Activated naive CD8-positive, alpha-beta T cell treated with anti-CD3 and anti-CD28 coated beads, Interleukin-2, amount 10 ng/mL, durations not matched to agents 7 days and 5 days (primary cell): ENCODE data around the gene C15orf62. TPM values are rescaled to one million over a fixed set of nuclear protein-coding genes. Genes with fewer than 3 reads are reported as not detected.

ENCODE experiments used
- ATAC-seq: fragments of 150-1000 bp; cut with Tn5 transposase; one replicate; pipeline ENCODE4 v1.10.0; 2021; ENCODE audit warnings: low read depth, moderate library complexity
- POLR2A ChIA-PET: fragments of 350-600 bp; sonication (Branson Sonifier 250); formaldehyde crosslinking; loops from one replicate; lab custom pipeline; 2021; ENCODE audit warnings: antibody characterized with exemption; lab: Charles Lee
- DNase-seq: peaks from one replicate; pipeline ENCODE4 v3.0.0; 2021
- H3K27ac Mint-ChIP-seq: one replicate; pipeline ENCODE4 v1.8.0; 2022; ENCODE audit warnings: mild to moderate bottlenecking, mixed read lengths
- H3K27me3 Mint-ChIP-seq: one replicate; pipeline ENCODE4 v1.8.0; 2022; ENCODE audit warnings: mild to moderate bottlenecking, moderate library complexity, mixed read lengths
- H3K36me3 Mint-ChIP-seq: one replicate; pipeline ENCODE4 v1.8.0; 2021; ENCODE audit warnings: mild to moderate bottlenecking, mixed read lengths
- H3K4me1 Mint-ChIP-seq: one replicate; pipeline ENCODE4 v1.8.0; 2021; ENCODE audit warnings: mixed read lengths
- H3K4me3 Mint-ChIP-seq: one replicate; pipeline ENCODE4 v1.8.0; 2022; ENCODE audit warnings: mild to moderate bottlenecking, moderate library complexity, mixed read lengths
- H3K9me3 Mint-ChIP-seq: one replicate; pipeline ENCODE4 v1.8.0; 2021; ENCODE audit warnings: mixed read lengths
- total RNA-seq, 2 experiments: library from RNA; stranded (reverse); gene quantifications; one replicate each; pipeline ENCODE4 v1.2.3, GENCODE V29; 2021

The C15orf62 gene
- total RNA-seq, 2 experiments from 2014 or later = 2.4 TPM

GRCh38 chr15:40762919-40763800 is 6.6 kb upstream of the C15orf62 start:
- POLR2A ChIA-PET = interaction anchor here (1.6 to 4.4 kb wide), 6 partner anchors 9 to 131 kb away, joined by 4 to 25 read pairs (median 12); partner anchors contain the start of genes RAD51, RMDN3 and VPS18
- peak overlapping the region; percentile 82 for H3K4me3 Mint-ChIP-seq

GRCh38 chr15:40763801-40764628 is 5.8 kb upstream of the C15orf62 start, which contains the start of gene GCHFR:
Gene GCHFR (plus strand): TSS chr15:40764068. CDS start chr15:40764181, 113 bp downstream.
- Mint-ChIP-seq H3K27me3 (peaks cover 5% of the 10 kb centered on the region), H3K36me3 (peaks cover 2% of the 10 kb centered on the region), H3K27ac (peak within 1 kb of the TSS; percentile 89), H3K4me3 (peak within 1 kb of the TSS; percentile 82), H3K4me1 (peaks cover 19% of the 10 kb centered on the region), H3K9me3 (no peaks in the 10 kb centered on the region)
- peak; percentile 56 for ATAC-seq
- POLR2A ChIA-PET = interaction anchor here (0.8 to 4.4 kb wide), 9 partner anchors 8 to 467 kb away, joined by 3 to 25 read pairs (median 10); partner anchors contain the start of genes CHP1, RAD51, RMDN3 and VPS18
- DNase-seq = peak; percentile 85

More at GRCh38 chr15:40762919-40763800, 6.6 kb upstream of the C15orf62 start:
- peaks cover 5% of the 10 kb centered on the region for H3K27me3 Mint-ChIP-seq
- H3K9me3 Mint-ChIP-seq = no peaks in the 10 kb centered on the region
- H3K27ac Mint-ChIP-seq = peak overlapping the region; percentile 89
- no peaks in the 10 kb centered on the region for H3K36me3 Mint-ChIP-seq
- DNase-seq (peak; percentile 62), ATAC-seq (peak; percentile 1)
- peaks cover 14% of the 10 kb centered on the region for H3K4me1 Mint-ChIP-seq

DNA sequence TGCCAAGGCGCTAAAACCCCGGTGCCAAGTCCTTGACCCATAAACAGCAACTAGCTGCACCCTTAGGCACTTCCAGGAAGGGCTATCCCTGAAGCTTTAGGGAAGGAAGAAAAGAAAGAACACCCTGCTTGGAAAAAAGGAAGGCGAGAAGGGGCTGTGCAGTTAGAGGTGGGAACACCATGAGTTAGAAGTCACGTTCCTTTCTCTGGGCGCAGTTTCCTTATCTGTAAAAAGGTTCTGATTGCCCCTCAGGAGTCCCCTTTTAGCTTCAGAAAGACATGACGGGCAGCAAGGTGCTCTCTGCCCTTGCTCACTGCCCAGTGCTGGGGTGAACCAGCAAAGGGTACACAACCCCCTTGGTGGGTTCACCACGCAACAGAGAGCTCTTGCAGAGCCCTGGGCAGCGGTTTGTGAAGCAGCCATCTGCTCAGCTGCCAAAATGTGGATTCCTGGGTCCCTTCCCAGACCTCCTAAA is 5.1 kb upstream of the C15orf62 start:
- peaks cover 26% of the 10 kb centered on the region for H3K4me1 Mint-ChIP-seq
- H3K36me3 Mint-ChIP-seq = peaks cover 2% of the 10 kb centered on the region
- peaks cover 2% of the 10 kb centered on the region for H3K27me3 Mint-ChIP-seq
- H3K9me3 Mint-ChIP-seq = no peaks in the 10 kb centered on the region
- peak overlapping the region; percentile 82 for H3K4me3 Mint-ChIP-seq
- POLR2A ChIA-PET = interaction anchor here (0.5 to 4.4 kb wide), 12 partner anchors 8 to 639 kb away, joined by 3 to 25 read pairs (median 7); partner anchors contain the start of genes CHP1, RAD51, RMDN3 and VPS18
- DNase-seq (no peak), ATAC-seq (no peak)
- peak overlapping the region; percentile 89 for H3K27ac Mint-ChIP-seq

- Mint-ChIP-seq H3K27me3 (no peaks in the 10 kb centered on the region), H3K9me3 (no peaks in the 10 kb centered on the region), H3K4me1 (peaks cover 32% of the 10 kb centered on the region), H3K4me3 (no peak overlapping the region), H3K36me3 (peaks cover 2% of the 10 kb centered on the region), H3K27ac (peak overlapping the region; percentile 39)
- no peak for DNase-seq
- POLR2A ChIA-PET = interaction anchor here (0.5 to 4.4 kb wide), 5 partner anchors 10 to 44 kb away, joined by 3 to 21 read pairs (median 10); no protein-coding TSS in a partner anchor
- ATAC-seq = no peak
These were observed 3.5 kb upstream of the C15orf62 start for GRCh38 chr15:40766194-40766815.

- Mint-ChIP-seq H3K9me3 (no peaks in the 10 kb centered on the region), H3K27ac (no peak overlapping the region), H3K36me3 (peaks cover 2% of the 10 kb centered on the region), H3K4me3 (no peak overlapping the region), H3K4me1 (peaks cover 32% of the 10 kb centered on the region), H3K27me3 (no peaks in the 10 kb centered on the region)
- POLR2A ChIA-PET = interaction anchor here (0.5 to 4.4 kb wide), 5 partner anchors 9 to 45 kb away, joined by 3 to 21 read pairs (median 10); no protein-coding TSS in a partner anchor
- ATAC-seq (no peak), DNase-seq (no peak)
These were observed 2.6 kb upstream of the C15orf62 start for GRCh38 chr15:40766906-40767837.

GRCh38 chr15:40767838-40768500 is 1.8 kb upstream of the C15orf62 start:
- Mint-ChIP-seq H3K4me3 (no peak overlapping the region), H3K4me1 (peaks cover 32% of the 10 kb centered on the region)

GRCh38 chr15:40768521-40769273 is 1.1 kb upstream of the C15orf62 start:
- peak overlapping the region; percentile 89 for H3K27ac Mint-ChIP-seq
- H3K9me3 Mint-ChIP-seq = no peaks in the 10 kb centered on the region
- POLR2A ChIA-PET = interaction anchor here (1.7 to 2.4 kb wide), 4 partner anchors 14 to 74 kb away, joined by 6 to 14 read pairs (median 10); partner anchors contain the start of genes RAD51 and RMDN3
- peak overlapping the region; percentile 58 for H3K4me3 Mint-ChIP-seq
- H3K4me1 Mint-ChIP-seq = peaks cover 26% of the 10 kb centered on the region
- ATAC-seq = no peak
- DNase-seq = no peak
- H3K27me3 Mint-ChIP-seq = no peaks in the 10 kb centered on the region
- peaks cover 3% of the 10 kb centered on the region for H3K36me3 Mint-ChIP-seq

More at GRCh38 chr15:40767838-40768500, 1.8 kb upstream of the C15orf62 start:
- ATAC-seq (no peak), DNase-seq (no peak)
- Mint-ChIP-seq H3K27me3 (no peaks in the 10 kb centered on the region), H3K36me3 (peaks cover 3% of the 10 kb centered on the region), H3K27ac (peak overlapping the region; percentile 89), H3K9me3 (no peaks in the 10 kb centered on the region)
- POLR2A ChIA-PET = interaction anchor here (1.7 to 2.4 kb wide), 4 partner anchors 13 to 73 kb away, joined by 6 to 14 read pairs (median 10); partner anchors contain the start of genes RAD51 and RMDN3

- peaks cover 23% of the 10 kb centered on the region for H3K4me1 Mint-ChIP-seq
- POLR2A ChIA-PET = interaction anchor here (0.6 to 2.4 kb wide), 9 partner anchors 9 to 179 kb away, joined by 3 to 14 read pairs (median 4); partner anchors contain the start of genes DNAJC17, RAD51, RMDN3 and ZFYVE19
- H3K27me3 Mint-ChIP-seq = no peaks in the 10 kb centered on the region
- DNase-seq = no peak
- no peaks in the 10 kb centered on the region for H3K9me3 Mint-ChIP-seq
- H3K27ac Mint-ChIP-seq = peak overlapping the region; percentile 89
- peaks cover 6% of the 10 kb centered on the region for H3K36me3 Mint-ChIP-seq
- H3K4me3 Mint-ChIP-seq = peak overlapping the region; percentile 58
- no peak for ATAC-seq
These were observed 454 bp downstream of the C15orf62 start for GRCh38 chr15:40770147-40770721.

GRCh38 chr15:40771242-40771641 is 1.5 kb downstream of the C15orf62 start:
- H3K9me3 Mint-ChIP-seq = no peaks in the 10 kb centered on the region
- H3K4me3 Mint-ChIP-seq = no peak overlapping the region
- POLR2A ChIA-PET = interaction anchor here (1.2 to 1.9 kb wide), 2 partner anchors 25 to 27 kb away, joined by 3 to 5 read pairs; no protein-coding TSS in a partner anchor
- H3K27ac Mint-ChIP-seq = no peak overlapping the region
- H3K4me1 Mint-ChIP-seq = peaks cover 19% of the 10 kb centered on the region
- peaks cover 6% of the 10 kb centered on the region for H3K36me3 Mint-ChIP-seq
- H3K27me3 Mint-ChIP-seq = no peaks in the 10 kb centered on the region
- ATAC-seq (no peak), DNase-seq (no peak)

DNA sequence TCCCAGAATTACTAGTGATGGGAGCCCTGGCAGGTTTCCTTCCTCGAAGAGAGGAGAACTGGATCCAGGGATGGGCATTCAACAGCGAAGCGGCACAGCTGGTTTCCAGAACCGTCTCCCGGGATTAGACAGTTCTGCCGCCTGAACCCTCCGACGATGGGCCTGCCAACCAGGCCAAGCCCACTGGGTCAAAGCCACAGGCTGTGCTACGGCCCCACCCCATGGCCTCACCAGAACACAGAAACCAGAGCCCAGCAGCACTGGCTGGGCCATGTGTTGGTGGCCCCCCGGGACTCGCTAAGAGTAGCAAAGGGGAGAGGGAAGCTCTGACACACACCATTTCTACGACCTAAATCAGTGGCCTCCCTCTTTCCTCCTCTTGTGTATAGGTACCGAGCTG is 2.2 kb downstream of the C15orf62 start:
- DNase-seq (no peak), ATAC-seq (no peak)
- no peak overlapping the region for H3K4me3 Mint-ChIP-seq
- H3K36me3 Mint-ChIP-seq = peaks cover 12% of the 10 kb centered on the region
- POLR2A ChIA-PET = interaction anchor here (0.5 kb wide), 1 partner anchor 296 kb away, joined by 3 read pairs; no protein-coding TSS in a partner anchor
- no peak overlapping the region for H3K27ac Mint-ChIP-seq
- H3K9me3 Mint-ChIP-seq = no peaks in the 10 kb centered on the region
- peaks cover 23% of the 10 kb centered on the region for H3K4me1 Mint-ChIP-seq
- H3K27me3 Mint-ChIP-seq = no peaks in the 10 kb centered on the region
